Suprapubic skin (tissue), 4 donors: ENCODE results near the gene KCNAB2. TPM values are rescaled to one million over a fixed set of nuclear protein-coding genes. Genes with fewer than 3 reads are reported as not detected.

Experiments used
- DNase-seq, 2 donors: peaks; one replicate each; pipeline ENCODE4 v3.0.0-alpha.2; 2019; ENCODE audit warnings: low spot score in 2 of 2
- H3K27ac ChIP-seq: fragments of 200-600 bp; sonication (generic); one replicate; pipeline ENCODE4 v1.5.1; 2019
- H3K27me3 ChIP-seq: fragments of 200-600 bp; sonication (generic); one replicate; pipeline ENCODE4 v1.5.1; 2019
- H3K36me3 ChIP-seq: fragments of 200-600 bp; sonication (generic); one replicate; pipeline ENCODE4 v1.5.1; 2019
- H3K4me1 ChIP-seq: fragments of 200-600 bp; sonication (generic); one replicate; pipeline ENCODE4 v1.5.1; 2019
- H3K4me3 ChIP-seq: fragments of 200-600 bp; sonication (generic); one replicate; pipeline ENCODE4 v1.5.1; 2019; ENCODE audit warnings: mild to moderate bottlenecking
- H3K9me3 ChIP-seq: fragments of 200-600 bp; sonication (generic); one replicate; pipeline ENCODE4 v1.5.1; 2019
- EP300 ChIP-seq: sonication (generic); formaldehyde crosslinking; IDR thresholded peaks from one replicate; pipeline ENCODE4 v1.6.1; 2017; ENCODE audit warnings: antibody characterized with exemption
- POLR2A ChIP-seq, 2 donors: fragments of 450-650 bp; IDR thresholded peaks; one replicate each; pipeline ENCODE4 v1.6.1; 2017; ENCODE audit warnings: antibody characterized with exemption in 2 of 2, mild to moderate bottlenecking in 2 of 2, moderate library complexity in 2 of 2
- POLR2AphosphoS5 ChIP-seq, 3 donors: sonication (generic); formaldehyde crosslinking; IDR thresholded peaks; one replicate each; pipeline ENCODE4 v1.6.1; 2017; ENCODE audit warnings: antibody characterized with exemption in 3 of 3
- WGBS: methylation state at CpG from one replicate; pipeline ENCODE4 v1.1.5; 2018; 5-methylcytosine and 5-hydroxymethylcytosine counted together
- total RNA-seq, 4 donors: library from RNA; depleted of rRNA; stranded (reverse); fragments of >200 nt; gene quantifications; one replicate each; pipeline ENCODE4 v1.1.0, GENCODE V29; 2016
- TF ChIP-seq, protein P1 (sequence below), 2 donors: fragments of 200-600 bp in 1 of 2; fragments of 450-650 bp in 1 of 2; sonication (generic) in 1 of 2; IDR thresholded peaks; one replicate each; pipeline ENCODE4 v1.5.1; 2016 to 2019; ENCODE audit warnings: antibody characterized with exemption in 2 of 2, mild to moderate bottlenecking in 1 of 2, moderate library complexity in 1 of 2

Gene KCNAB2
- total RNA-seq, 4 donors from 2014 or later = 13.3 to 17.5 (median 16.2) TPM

- H3K27ac ChIP-seq = no peak overlapping the region
- H3K27me3 ChIP-seq = peaks cover 32% of the 10 kb centered on the region
- H3K9me3 ChIP-seq = no peaks in the 10 kb centered on the region
- H3K4me1 ChIP-seq = peaks cover 6% of the 10 kb centered on the region
- no peak for TF ChIP-seq POLR2A (IDR thresholded peaks at IDR 0.05)
- TF ChIP-seq, protein P1, sequence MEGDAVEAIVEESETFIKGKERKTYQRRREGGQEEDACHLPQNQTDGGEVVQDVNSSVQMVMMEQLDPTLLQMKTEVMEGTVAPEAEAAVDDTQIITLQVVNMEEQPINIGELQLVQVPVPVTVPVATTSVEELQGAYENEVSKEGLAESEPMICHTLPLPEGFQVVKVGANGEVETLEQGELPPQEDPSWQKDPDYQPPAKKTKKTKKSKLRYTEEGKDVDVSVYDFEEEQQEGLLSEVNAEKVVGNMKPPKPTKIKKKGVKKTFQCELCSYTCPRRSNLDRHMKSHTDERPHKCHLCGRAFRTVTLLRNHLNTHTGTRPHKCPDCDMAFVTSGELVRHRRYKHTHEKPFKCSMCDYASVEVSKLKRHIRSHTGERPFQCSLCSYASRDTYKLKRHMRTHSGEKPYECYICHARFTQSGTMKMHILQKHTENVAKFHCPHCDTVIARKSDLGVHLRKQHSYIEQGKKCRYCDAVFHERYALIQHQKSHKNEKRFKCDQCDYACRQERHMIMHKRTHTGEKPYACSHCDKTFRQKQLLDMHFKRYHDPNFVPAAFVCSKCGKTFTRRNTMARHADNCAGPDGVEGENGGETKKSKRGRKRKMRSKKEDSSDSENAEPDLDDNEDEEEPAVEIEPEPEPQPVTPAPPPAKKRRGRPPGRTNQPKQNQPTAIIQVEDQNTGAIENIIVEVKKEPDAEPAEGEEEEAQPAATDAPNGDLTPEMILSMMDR (IDR thresholded peaks at IDR 0.05) = no peak
- TF ChIP-seq POLR2AphosphoS5 (IDR thresholded peaks at IDR 0.05) = no peak
- TF ChIP-seq EP300 = no peak
- no peaks in the 10 kb centered on the region for H3K36me3 ChIP-seq
- 46% methylated on average over 11 of the region's 13 CpGs for WGBS
- DNase-seq = no peak
- H3K4me3 ChIP-seq = no peak overlapping the region
Measured at GRCh38 chr1:6126028-6126427, 80.3 kb downstream of the KCNAB2 start.

DNA sequence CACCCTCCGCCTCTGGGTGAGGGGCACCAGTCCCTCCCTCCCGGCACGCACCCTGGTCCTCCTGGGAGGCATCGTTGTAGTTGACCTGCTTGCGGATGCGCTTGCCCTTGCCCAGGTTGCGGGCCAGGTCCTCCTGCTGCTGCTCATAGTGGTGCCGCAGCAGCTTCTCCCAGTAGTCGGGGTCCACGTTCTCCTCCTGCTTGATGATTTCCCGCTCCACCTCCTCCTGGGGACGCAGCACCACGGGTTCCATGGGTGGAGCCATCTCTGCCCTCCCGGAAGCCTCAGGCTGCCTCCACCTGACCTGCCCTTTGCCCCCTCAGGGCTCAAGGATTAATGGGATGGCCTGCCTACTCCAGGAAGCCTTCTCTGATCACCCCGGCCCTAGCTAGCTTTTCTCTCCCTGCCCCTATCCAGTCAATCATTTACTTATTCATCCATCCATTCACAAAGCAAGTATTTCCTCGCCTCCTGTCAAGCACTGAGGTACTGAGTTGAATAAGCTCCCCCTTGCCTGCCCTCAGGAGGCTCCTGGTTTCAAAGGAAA, 80.9 kb downstream of the KCNAB2 start:
- Histone ChIP-seq H3K9me3 (peaks cover 1% of the 10 kb centered on the region), H3K4me1 (peaks cover 6% of the 10 kb centered on the region), H3K4me3 (no peak overlapping the region), H3K27ac (no peak overlapping the region), H3K36me3 (no peaks in the 10 kb centered on the region), H3K27me3 (peaks cover 32% of the 10 kb centered on the region)
- no peak for DNase-seq
- TF ChIP-seq POLR2A (IDR thresholded peaks at IDR 0.05) = no peak
- TF ChIP-seq, protein P1 (IDR thresholded peaks at IDR 0.05) = no peak
- TF ChIP-seq EP300 = no peak
- TF ChIP-seq POLR2AphosphoS5 (IDR thresholded peaks at IDR 0.05) = no peak
- WGBS = 75% methylated on average over 16 of the region's 16 CpGs

DNA sequence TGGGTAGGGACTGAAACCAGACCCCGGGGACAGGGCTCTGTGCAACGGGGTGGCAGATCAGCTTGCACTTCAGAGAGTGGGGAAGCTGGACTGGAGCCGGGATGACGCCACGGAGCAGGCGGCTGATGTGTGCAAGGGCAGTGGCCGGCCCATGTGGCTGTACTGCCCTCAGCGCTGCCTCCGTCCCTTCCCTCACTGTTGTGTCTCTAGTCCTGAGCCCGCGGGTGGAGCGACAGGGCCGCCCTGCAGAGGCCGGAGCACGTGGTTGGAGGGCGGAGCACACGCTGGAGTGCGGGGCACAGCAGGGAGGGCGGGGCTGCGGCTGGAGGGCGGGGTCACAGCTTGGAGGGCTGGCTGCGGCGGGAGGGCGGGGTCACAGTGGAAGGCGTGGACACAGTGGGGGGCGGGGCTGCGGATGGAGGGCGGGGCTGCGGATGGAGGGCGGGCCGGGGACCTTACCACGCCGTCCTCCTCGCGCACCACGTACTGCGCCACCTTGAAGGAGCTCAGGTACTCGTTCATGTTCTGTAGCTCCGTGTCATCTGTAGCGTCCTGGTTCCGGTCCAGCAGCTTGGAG, 82.0 kb downstream of the KCNAB2 start:
- 13% methylated on average over 22 of the region's 41 CpGs for WGBS
- H3K4me3 ChIP-seq = no peak overlapping the region

GRCh38 chr1:6128276-6129081, 82.8 kb downstream of the KCNAB2 start:
- 92% methylated on average over 5 of the region's 34 CpGs for WGBS
- TF ChIP-seq, protein P1 (IDR thresholded peaks at IDR 0.05) = no peak
- no peak for TF ChIP-seq EP300
- no peak for TF ChIP-seq POLR2A (IDR thresholded peaks at IDR 0.05)
- no peak for TF ChIP-seq POLR2AphosphoS5 (IDR thresholded peaks at IDR 0.05)

More for the DNA sequence above, 82.0 kb downstream of the KCNAB2 start:
- Histone ChIP-seq H3K36me3 (no peaks in the 10 kb centered on the region), H3K4me1 (peaks cover 6% of the 10 kb centered on the region), H3K27ac (no peak overlapping the region), H3K27me3 (peaks cover 36% of the 10 kb centered on the region), H3K9me3 (peaks cover 4% of the 10 kb centered on the region)
- TF ChIP-seq, protein P1 (IDR thresholded peaks at IDR 0.05) = no peak
- no peak for TF ChIP-seq POLR2AphosphoS5 (IDR thresholded peaks at IDR 0.05)
- TF ChIP-seq EP300 = no peak
- TF ChIP-seq POLR2A (IDR thresholded peaks at IDR 0.05) = no peak
- DNase-seq = no peak

DNA sequence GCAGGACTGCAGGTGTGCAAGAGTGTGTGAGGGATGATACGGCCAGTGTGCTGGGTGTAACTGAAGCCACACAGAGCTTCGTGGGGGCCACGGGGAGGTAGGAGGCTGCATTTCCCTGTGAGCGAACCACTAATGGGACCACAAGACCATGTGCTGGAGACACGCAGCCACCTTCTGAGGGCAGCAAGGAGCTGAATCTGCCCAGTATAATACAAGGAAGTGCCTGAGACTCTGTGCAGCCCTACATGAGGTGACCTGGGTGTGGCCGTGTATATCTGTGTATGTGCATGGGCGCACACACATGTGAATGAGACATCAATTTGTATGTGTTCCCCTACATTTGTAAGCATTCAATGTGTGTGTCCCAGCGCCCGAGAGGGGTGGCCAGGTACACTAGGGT, 83.6 kb downstream of the KCNAB2 start:
- Histone ChIP-seq H3K9me3 (peaks cover 4% of the 10 kb centered on the region), H3K4me1 (peaks cover 6% of the 10 kb centered on the region), H3K4me3 (no peak overlapping the region), H3K27ac (no peak overlapping the region), H3K27me3 (peaks cover 35% of the 10 kb centered on the region), H3K36me3 (no peaks in the 10 kb centered on the region)
- DNase-seq = no peak
- 63% methylated on average over 7 of the region's 9 CpGs for WGBS
- TF ChIP-seq EP300 = no peak
- TF ChIP-seq, protein P1 (IDR thresholded peaks at IDR 0.05) = no peak
- no peak for TF ChIP-seq POLR2A (IDR thresholded peaks at IDR 0.05)
- TF ChIP-seq POLR2AphosphoS5 (IDR thresholded peaks at IDR 0.05) = no peak

More at GRCh38 chr1:6128276-6129081, 82.8 kb downstream of the KCNAB2 start:
- H3K4me1 ChIP-seq = peaks cover 6% of the 10 kb centered on the region
- H3K27me3 ChIP-seq = peaks cover 36% of the 10 kb centered on the region
- no peaks in the 10 kb centered on the region for H3K36me3 ChIP-seq
- H3K27ac ChIP-seq = no peak overlapping the region
- H3K9me3 ChIP-seq = peaks cover 4% of the 10 kb centered on the region
- DNase-seq = no peak
- H3K4me3 ChIP-seq = no peak overlapping the region
